Brain microvascular endothelial cell (primary cell): ENCODE data around the gene SHROOM3.

Experiments used
- DNase-seq: peaks from one replicate; pipeline ENCODE4 v3.0.0-alpha.2; 2020
- H3K27ac ChIP-seq: fragments of 250-450 bp; sonication (Bioruptor Pico); 2 replicates; pipeline ENCODE4 v1.5.1; 2020; ENCODE audit warnings: mild to moderate bottlenecking, moderate library complexity
- H3K27me3 ChIP-seq: fragments of 250-450 bp; sonication (Bioruptor Pico); replicated peaks from 2 replicates; pipeline ENCODE4 v1.5.1; 2020; ENCODE audit warnings: mild to moderate bottlenecking
- H3K36me3 ChIP-seq: fragments of 250-450 bp; sonication (Bioruptor Pico); replicated peaks from 2 replicates; pipeline ENCODE4 v1.5.1; 2020; ENCODE audit warnings: mild to moderate bottlenecking
- H3K4me3 ChIP-seq: 2 replicates; pipeline ENCODE4 v1.5.1; 2011; ENCODE audit warnings: low read depth, mild to moderate bottlenecking, control low read depth, low read length, moderate library complexity
- CTCF ChIP-seq: IDR thresholded peaks from 2 replicates; pipeline ENCODE4 v1.5.1; 2011; ENCODE audit warnings: low read depth, mild to moderate bottlenecking, moderate library complexity, low read length, control low read depth, inconsistent platforms; ENCODE audit errors: missing control alignments
- in situ Hi-C: cut with HindIII; loops from 2 replicates; pipeline ENCODE4 v1.10.0; 2017; ENCODE audit warnings: low sequenced_read_pairs, low pct_ligation_motif_present

The SHROOM3 gene

GRCh38 chr4:76630741-76631140 lies 195.7 kb downstream of the SHROOM3 start:
- in situ Hi-C loops = no loop called here
- H3K4me3 ChIP-seq = no peak overlapping the region
- TF ChIP-seq CTCF = no peak
- H3K27ac ChIP-seq = no peak overlapping the region
- H3K27me3 ChIP-seq = no peaks in the 10 kb centered on the region
- DNase-seq = no peak
- no peaks in the 10 kb centered on the region for H3K36me3 ChIP-seq

GRCh38 chr4:76634220-76634619 lies 199.2 kb downstream of the SHROOM3 start:
- H3K36me3 ChIP-seq = no peaks in the 10 kb centered on the region
- no peak overlapping the region for H3K27ac ChIP-seq
- no peaks in the 10 kb centered on the region for H3K27me3 ChIP-seq
- H3K4me3 ChIP-seq = no peak overlapping the region
- peak; percentile 53 for DNase-seq
- no peak for TF ChIP-seq CTCF
- in situ Hi-C loops = no loop called here

- in situ Hi-C loops = no loop called here
- DNase-seq = no peak
- TF ChIP-seq CTCF = no peak
- no peaks in the 10 kb centered on the region for H3K27me3 ChIP-seq
- H3K4me3 ChIP-seq = no peak overlapping the region
- H3K36me3 ChIP-seq = no peaks in the 10 kb centered on the region
- no peak overlapping the region for H3K27ac ChIP-seq
Observed at GRCh38 chr4:76637712-76638361, 202.8 kb downstream of the SHROOM3 start.

- no peaks in the 10 kb centered on the region for H3K36me3 ChIP-seq
- in situ Hi-C loops = no loop called here
- no peak overlapping the region for H3K4me3 ChIP-seq
- no peak for DNase-seq
- no peak overlapping the region for H3K27ac ChIP-seq
- no peak for TF ChIP-seq CTCF
- no peaks in the 10 kb centered on the region for H3K27me3 ChIP-seq
Observed at GRCh38 chr4:76639288-76639687, 204.3 kb downstream of the SHROOM3 start.

GRCh38 chr4:76640353-76640910 lies 205.4 kb downstream of the SHROOM3 start:
- H3K4me3 ChIP-seq = no peak overlapping the region
- H3K27me3 ChIP-seq = no peaks in the 10 kb centered on the region
- no peak for TF ChIP-seq CTCF
- in situ Hi-C loops = no loop called here
- H3K36me3 ChIP-seq = no peaks in the 10 kb centered on the region
- H3K27ac ChIP-seq = no peak overlapping the region
- DNase-seq = no peak

- Histone ChIP-seq H3K27ac (no peak overlapping the region), H3K27me3 (no peaks in the 10 kb centered on the region), H3K4me3 (no peak overlapping the region), H3K36me3 (no peaks in the 10 kb centered on the region)
- in situ Hi-C loops = no loop called here
- no peak for TF ChIP-seq CTCF
- no peak for DNase-seq
Observed at GRCh38 chr4:76641351-76641750, 206.3 kb downstream of the SHROOM3 start.
